PFSK-1 (cell line): ENCODE results near the gene TNFAIP8L3.

Experiments used
- FOXP2 ChIP-seq: optimal IDR thresholded peaks from 2 replicates; pipeline ENCODE3; 2011; ENCODE audit warnings: borderline replicate concordance, control low read depth, inconsistent platforms; ENCODE audit not compliant: insufficient read depth; ENCODE audit errors: extremely low read length, extremely low read depth
- POLR2AphosphoS5 ChIP-seq: IDR thresholded peaks from 2 replicates; pipeline ENCODE4 v1.6.1; 2012; ENCODE audit warnings: low read depth, mild to moderate bottlenecking, control low read depth, low read length, moderate library complexity
- REST ChIP-seq, 2 experiments: IDR thresholded peaks; 2 replicates each; pipeline versions ENCODE4 v1.6.1 to v1.8.0; 2011 to 2012; ENCODE audit warnings: low read depth in 2 of 2, low read length in 2 of 2, control low read depth in 1 of 2, inconsistent platforms in 1 of 2, mild to moderate bottlenecking in 1 of 2, moderate library complexity in 1 of 2; ENCODE audit not compliant: insufficient read depth in 1 of 2
- SIN3A ChIP-seq: IDR thresholded peaks from 2 replicates; pipeline ENCODE4 v1.6.1; 2012; ENCODE audit warnings: mild to moderate bottlenecking, low read length, moderate library complexity, borderline replicate concordance; ENCODE audit not compliant: insufficient read depth
- TAF1 ChIP-seq: IDR thresholded peaks from 2 replicates; pipeline ENCODE4 v1.6.1; 2012; ENCODE audit warnings: low read length, control low read depth, borderline replicate concordance; ENCODE audit not compliant: insufficient read depth

Gene TNFAIP8L3

DNA sequence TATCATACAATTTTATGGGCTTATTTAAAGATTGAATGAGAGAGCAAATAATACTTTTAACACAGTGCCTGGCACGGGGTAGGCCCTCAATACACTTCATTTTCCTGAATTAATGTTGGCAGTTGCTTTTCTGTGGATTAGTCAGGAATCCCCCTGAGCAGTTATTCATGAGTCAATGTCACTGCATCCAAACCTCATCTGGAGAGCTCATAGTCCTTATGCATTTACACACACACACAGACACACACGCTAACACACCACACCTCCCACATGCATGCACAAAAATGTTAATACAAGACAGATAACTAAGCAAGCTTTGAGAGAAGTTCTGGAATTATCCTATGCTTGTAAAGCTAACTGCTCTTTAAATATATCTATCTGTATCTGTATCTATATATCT, 34.0 kb upstream of the TNFAIP8L3 start:
- TF ChIP-seq FOXP2 (no peak), REST (IDR thresholded peaks at IDR 0.05; ENCODE audit: insufficient read depth in 1 of 2, low read depth in 2 of 2, low read length in 2 of 2) (no peak), TAF1 (no peak), SIN3A (no peak), POLR2AphosphoS5 (no peak)

- TF ChIP-seq TAF1 (no peak), SIN3A (no peak), FOXP2 (no peak), REST (IDR thresholded peaks at IDR 0.05; ENCODE audit: insufficient read depth in 1 of 2, low read depth in 2 of 2, low read length in 2 of 2) (no peak), POLR2AphosphoS5 (no peak)
These were observed 32.1 kb upstream of the TNFAIP8L3 start for GRCh38 chr15:51126842-51127241.

GRCh38 chr15:51121631-51122225, 27.0 kb upstream of the TNFAIP8L3 start:
- TF ChIP-seq REST (IDR thresholded peaks at IDR 0.05; ENCODE audit: insufficient read depth in 1 of 2, low read depth in 2 of 2, low read length in 2 of 2) (no peak), SIN3A (no peak), TAF1 (no peak), POLR2AphosphoS5 (no peak), FOXP2 (no peak)

DNA sequence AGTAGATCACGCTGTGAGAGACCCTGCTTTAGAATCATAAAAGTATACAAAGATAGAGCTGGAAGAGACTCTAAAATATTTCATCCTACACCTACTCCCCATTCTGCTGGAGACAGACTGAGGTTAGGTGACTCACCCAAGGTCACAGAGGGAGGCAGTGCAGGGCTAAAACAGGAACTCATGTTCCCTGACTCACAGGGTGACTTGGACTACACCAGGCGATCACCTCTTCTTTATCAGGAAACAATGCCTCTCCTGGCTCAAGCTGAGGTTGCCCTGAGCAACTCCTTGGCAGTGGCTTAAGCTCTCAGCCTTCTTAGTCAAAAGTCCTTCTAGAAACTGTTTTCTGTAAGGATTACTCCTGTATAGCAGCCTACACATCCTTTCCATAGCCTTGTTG, 26.4 kb upstream of the TNFAIP8L3 start:
- TF ChIP-seq TAF1 (no peak), REST (IDR thresholded peaks at IDR 0.05; ENCODE audit: insufficient read depth in 1 of 2, low read depth in 2 of 2, low read length in 2 of 2) (no peak), SIN3A (no peak), POLR2AphosphoS5 (no peak), FOXP2 (no peak)

GRCh38 chr15:51119120-51119519, 24.4 kb upstream of the TNFAIP8L3 start:
- TF ChIP-seq FOXP2 (no peak), TAF1 (no peak), POLR2AphosphoS5 (no peak), REST (IDR thresholded peaks at IDR 0.05; ENCODE audit: insufficient read depth in 1 of 2, low read depth in 2 of 2, low read length in 2 of 2) (no peak), SIN3A (no peak)
